ENCODE results near the gene ZBTB12. TPM values are rescaled to one million over a fixed set of nuclear protein-coding genes. Genes with fewer than 3 reads are reported as not detected.

Gene ZBTB12
- total and polyA plus RNA-seq, 7 donors = 0.83 to 4.3 (median 1.2) TPM

GRCh38 chr6:31886541-31886991 is 15.3 kb downstream of the ZBTB12 start:
- intact Hi-C loops (cut with DNase I) = no loop called here
- no peak for TF ChIP-seq EP300 (IDR thresholded peaks at IDR 0.05)
- no peak for TF ChIP-seq CTCF (IDR thresholded peaks at IDR 0.05)
- no peak for TF ChIP-seq POLR2A (IDR thresholded peaks at IDR 0.05)
- TF ChIP-seq POLR2AphosphoS5 (IDR thresholded peaks at IDR 0.05) = no peak
- 89% methylated on average over 18 of the region's 18 CpGs for WGBS, 2 donors
- Histone ChIP-seq H3K4me1 (no peaks in the 10 kb centered on the region), H3K4me3 (no peak overlapping the region), H3K36me3 (peaks cover 51 to 98% (median 63%) of the 10 kb centered on the region in 4 donors), H3K27ac (no peak overlapping the region), H3K27me3 (no peaks in the 10 kb centered on the region), H3K9me3 (no peaks in the 10 kb centered on the region)
- no peak for DNase-seq

GRCh38 chr6:31884528-31885035 is 17.3 kb downstream of the ZBTB12 start:
- H3K9me3 ChIP-seq = no peaks in the 10 kb centered on the region
- intact Hi-C loops (cut with DNase I) = no loop called here
- 95 to 97% methylated on average over 22 of the region's 22 CpGs for WGBS, 2 donors
- TF ChIP-seq EP300 (IDR thresholded peaks at IDR 0.05) = no peak
- no peak for TF ChIP-seq POLR2A (IDR thresholded peaks at IDR 0.05)
- no peak for TF ChIP-seq CTCF (IDR thresholded peaks at IDR 0.05)
- no peak for TF ChIP-seq POLR2AphosphoS5 (IDR thresholded peaks at IDR 0.05)
- no peak for DNase-seq
- H3K36me3 ChIP-seq = peaks cover 65 to 100% (median 80%) of the 10 kb centered on the region in 4 donors
- no peak overlapping the region for H3K27ac ChIP-seq
- H3K4me1 ChIP-seq = no peaks in the 10 kb centered on the region
- no peaks in the 10 kb centered on the region for H3K27me3 ChIP-seq
- H3K4me3 ChIP-seq = no peak overlapping the region

GRCh38 chr6:31883676-31884075 is 18.2 kb downstream of the ZBTB12 start:
- H3K9me3 ChIP-seq = no peaks in the 10 kb centered on the region
- 92 to 94% methylated on average over 12 of the region's 12 CpGs for WGBS, 2 donors
- H3K27me3 ChIP-seq = no peaks in the 10 kb centered on the region
- intact Hi-C loops (cut with DNase I) = no loop called here
- peaks cover 67 to 94% (median 76%) of the 10 kb centered on the region in 4 donors for H3K36me3 ChIP-seq
- no peak for DNase-seq
- no peaks in the 10 kb centered on the region for H3K4me1 ChIP-seq
- no peak for TF ChIP-seq EP300 (IDR thresholded peaks at IDR 0.05)
- no peak for TF ChIP-seq CTCF (IDR thresholded peaks at IDR 0.05)
- H3K4me3 ChIP-seq = no peak overlapping the region
- no peak overlapping the region for H3K27ac ChIP-seq

- no peak for DNase-seq
- WGBS, 2 donors = 76 to 86% methylated on average over 6 of the region's 6 CpGs
- Histone ChIP-seq H3K4me3 (no peak overlapping the region), H3K27ac (no peak overlapping the region), H3K4me1 (no peaks in the 10 kb centered on the region), H3K36me3 (peaks cover 56 to 80% (median 64%) of the 10 kb centered on the region in 4 donors), H3K27me3 (no peaks in the 10 kb centered on the region), H3K9me3 (no peaks in the 10 kb centered on the region)
- TF ChIP-seq POLR2AphosphoS5 (IDR thresholded peaks at IDR 0.05) = no peak
- TF ChIP-seq CTCF (IDR thresholded peaks at IDR 0.05) = no peak
- TF ChIP-seq POLR2A (IDR thresholded peaks at IDR 0.05) = no peak
- no peak for TF ChIP-seq EP300 (IDR thresholded peaks at IDR 0.05)
- intact Hi-C loops (cut with DNase I) = no loop called here
Measured at GRCh38 chr6:31882344-31882743, 19.5 kb downstream of the ZBTB12 start.
